A549 (cell line): ENCODE measurements around the gene EPHB1. TPM values are rescaled to one million over a fixed set of nuclear protein-coding genes. Genes with fewer than 3 reads are reported as not detected.

ENCODE experiments used
- ATAC-seq, 2 experiments: fragments of 200-7000 bp in 1 of 2; fragments of >200 bp in 1 of 2; cut with Nextera tagmentation in 1 of 2; cut with Tn5 transposase in 1 of 2; 3 replicates each; pipeline versions ENCODE4 v1.8.0 to v1.9.1; 2018 to 2020; ENCODE audit warnings: mild to moderate bottlenecking in 1 of 2, moderate library complexity in 1 of 2
- CTCF ChIA-PET: fragments of 300-600 bp; sonication (Branson Sonifier 250); formaldehyde crosslinking; extraction: SDS; loops from one replicate; lab custom pipeline; 2021; ENCODE audit warnings: antibody characterized with exemption, inconsistent platforms; lab: Yijun Ruan, JAX
- POLR2A ChIA-PET: fragments of 350-600 bp; formaldehyde crosslinking; extraction: SDS; loops from one replicate; lab custom pipeline; 2021; ENCODE audit warnings: antibody characterized with exemption, inconsistent platforms; lab: Yijun Ruan, JAX
- DNase-seq, 2 experiments: peaks; one replicate each; pipeline versions ENCODE4 v3.0.0 to v3.0.0-alpha.2; 2011 to 2016; ENCODE audit warnings: low read depth in 1 of 2, low spot score in 1 of 2
- FAIRE-seq: peaks from 2 replicates; lab custom pipeline; 2011; peaks lifted over from hg19 to GRCh38; lab: Jason Lieb, UNC
- H3K27ac ChIP-seq, 2 experiments: fragments of >200 bp; sonication (Bioruptor Twin); formaldehyde crosslinking; 3 replicates each; pipeline ENCODE4 v1.5.1; 2016 to 2017
- H3K4me1 ChIP-seq: fragments of >200 bp; sonication (Bioruptor Twin); formaldehyde crosslinking; 3 replicates; pipeline ENCODE4 v1.6.1; 2016
- H3K4me2 ChIP-seq: fragments of >200 bp; sonication (Bioruptor Twin); formaldehyde crosslinking; 3 replicates; pipeline ENCODE4 v1.6.1; 2016
- H3K4me3 ChIP-seq: fragments of >200 bp; sonication (Bioruptor Twin); formaldehyde crosslinking; 3 replicates; pipeline ENCODE4 v1.5.1; 2016
- H3K9me3 ChIP-seq: fragments of >200 bp; sonication (Bioruptor Twin); formaldehyde crosslinking; 3 replicates; pipeline ENCODE4 v1.6.1; 2016
- CBX2 ChIP-seq: fragments of 200-600 bp; sonication (generic); IDR thresholded peaks from 2 replicates; pipeline ENCODE4 v1.6.1; 2016; ENCODE audit warnings: low read depth, mild to moderate bottlenecking, borderline replicate concordance
- CBX8 ChIP-seq: fragments of 200-600 bp; sonication (generic); IDR thresholded peaks from 2 replicates; pipeline ENCODE4 v1.6.1; 2016
- CEBPB ChIP-seq, 2 experiments: fragments of >200 bp in 1 of 2; sonication (Bioruptor Twin) in 1 of 2; formaldehyde crosslinking in 1 of 2; IDR thresholded peaks; 2 replicates each; pipeline ENCODE4 v1.6.1; 2012 to 2016
- CHD4 ChIP-seq: fragments of 200-600 bp; sonication (generic); IDR thresholded peaks from 2 replicates; pipeline ENCODE4 v1.6.1; 2016; ENCODE audit warnings: antibody characterized with exemption, mild to moderate bottlenecking, borderline replicate concordance
- EHF ChIP-seq: fragments of 250-450 bp; sonication (Bioruptor Pico); IDR thresholded peaks from 2 replicates; pipeline ENCODE4 v1.5.0; 2020; ENCODE audit warnings: mild to moderate bottlenecking
- EHMT2 ChIP-seq: fragments of 200-600 bp; sonication (generic); IDR thresholded peaks from 2 replicates; pipeline ENCODE4 v1.6.1; 2016; ENCODE audit warnings: antibody characterized with exemption, low read depth, mild to moderate bottlenecking, moderate library complexity
- EP300 ChIP-seq, 2 experiments: fragments of >200 bp; sonication (Bioruptor Twin); formaldehyde crosslinking; IDR thresholded peaks; 2 replicates in 1 of 2; 3 replicates in 1 of 2; pipeline ENCODE4 v1.6.1; 2016 to 2017
- FOSL2 ChIP-seq, 2 experiments: fragments of 450-650 bp in 1 of 2; fragments of >200 bp in 1 of 2; sonication (Bioruptor Twin) in 1 of 2; formaldehyde crosslinking; IDR thresholded peaks; 2 replicates each; pipeline versions ENCODE4 v1.5.0 to v1.6.1; 2016 to 2020; ENCODE audit warnings: mild to moderate bottlenecking in 1 of 2, moderate library complexity in 1 of 2
- HDAC2 ChIP-seq: fragments of 200-600 bp; sonication (generic); IDR thresholded peaks from 2 replicates; pipeline ENCODE4 v1.6.1; 2016
- HOXA7 ChIP-seq: fragments of 250-450 bp; sonication (Bioruptor Pico); IDR thresholded peaks from 2 replicates; pipeline ENCODE4 v1.5.0; 2020; ENCODE audit warnings: mild to moderate bottlenecking, moderate library complexity
- JUN ChIP-seq, 2 experiments: fragments of >200 bp; sonication (Bioruptor Twin); formaldehyde crosslinking; IDR thresholded peaks; 2 replicates in 1 of 2; 3 replicates in 1 of 2; pipeline ENCODE4 v1.6.1; 2016 to 2017
- KDM1A ChIP-seq: fragments of 200-600 bp; sonication (generic); IDR thresholded peaks from 2 replicates; pipeline ENCODE4 v1.6.1; 2016; ENCODE audit warnings: low read depth, mild to moderate bottlenecking
- MAZ ChIP-seq: fragments of 150-350 bp; IDR thresholded peaks from 2 replicates; pipeline ENCODE4 v1.6.1; 2014; ENCODE audit warnings: antibody characterized with exemption, low read depth, low read length, borderline replicate concordance
- POLR2AphosphoS2 ChIP-seq: conservative IDR thresholded peaks from 2 replicates; pipeline ENCODE4 v1.6.1; 2012; ENCODE audit warnings: low read length, improper control_type of control experiment, inconsistent platforms
- ZNF302 ChIP-seq: fragments of 250-450 bp; sonication (Bioruptor Pico); IDR thresholded peaks from 2 replicates; pipeline ENCODE4 v1.9.0; 2021; ENCODE audit warnings: inconsistent platforms, mild to moderate bottlenecking, moderate library complexity
- WGBS: methylation state at CpG from one replicate; pipeline ENCODE4 v1.1.6; 2017; ENCODE audit errors: missing lambda C conversion rate; 5-methylcytosine and 5-hydroxymethylcytosine counted together
- polyA plus RNA-seq, 4 experiments: library from polyadenylated mRNA; depleted of rRNA in 3 of 4; stranded (reverse); fragments of >200 nt; fragmentation: RNase III in 1 of 4; extraction: RNeasy Plus Mini Kit Qiagen cat#74134 plus additional on column Dnase treatment in 1 of 4; gene quantifications; 2 replicates in 3 of 4; 3 replicates in 1 of 4; pipeline ENCODE4 v1.2.3, GENCODE V29; 2011 to 2017
- TF ChIP-seq, protein P1 (sequence below): fragments of 250-450 bp; sonication (Bioruptor Pico); IDR thresholded peaks from 2 replicates; pipeline ENCODE4 v1.5.0; 2021; ENCODE audit warnings: mild to moderate bottlenecking, moderate library complexity, borderline replicate concordance
- TF ChIP-seq, protein P2 (sequence below): fragments of 200-600 bp; sonication (generic); IDR thresholded peaks from 2 replicates; pipeline ENCODE4 v1.6.1; 2016; ENCODE audit warnings: antibody characterized with exemption, mild to moderate bottlenecking, moderate library complexity
- TF ChIP-seq, protein P3 (sequence below): fragments of 450-650 bp; IDR thresholded peaks from 2 replicates; pipeline ENCODE4 v1.6.1; 2014; ENCODE audit warnings: antibody characterized with exemption
- TF ChIP-seq, protein P4 (sequence below): fragments of >200 bp; sonication (Bioruptor Twin); formaldehyde crosslinking; IDR thresholded peaks from 3 replicates; pipeline ENCODE4 v1.6.1; 2016
- TF ChIP-seq, protein P5 (sequence below): fragments of >200 bp; sonication (Bioruptor Twin); formaldehyde crosslinking; IDR thresholded peaks from 3 replicates; pipeline ENCODE4 v1.5.1; 2016
- TF ChIP-seq, protein P6 (sequence below): fragments of 150-350 bp; IDR thresholded peaks from 2 replicates; pipeline ENCODE4 v1.6.1; 2014; ENCODE audit warnings: low read depth, mild to moderate bottlenecking, low read length
- TF ChIP-seq, protein P7 (sequence below): IDR thresholded peaks from 2 replicates; pipeline ENCODE4 v1.6.1; 2012

The EPHB1 gene
- polyA plus RNA-seq, 2 of the 4 experiments (the other 2 are of a cell fraction) = 0.18 to 0.21 TPM

DNA sequence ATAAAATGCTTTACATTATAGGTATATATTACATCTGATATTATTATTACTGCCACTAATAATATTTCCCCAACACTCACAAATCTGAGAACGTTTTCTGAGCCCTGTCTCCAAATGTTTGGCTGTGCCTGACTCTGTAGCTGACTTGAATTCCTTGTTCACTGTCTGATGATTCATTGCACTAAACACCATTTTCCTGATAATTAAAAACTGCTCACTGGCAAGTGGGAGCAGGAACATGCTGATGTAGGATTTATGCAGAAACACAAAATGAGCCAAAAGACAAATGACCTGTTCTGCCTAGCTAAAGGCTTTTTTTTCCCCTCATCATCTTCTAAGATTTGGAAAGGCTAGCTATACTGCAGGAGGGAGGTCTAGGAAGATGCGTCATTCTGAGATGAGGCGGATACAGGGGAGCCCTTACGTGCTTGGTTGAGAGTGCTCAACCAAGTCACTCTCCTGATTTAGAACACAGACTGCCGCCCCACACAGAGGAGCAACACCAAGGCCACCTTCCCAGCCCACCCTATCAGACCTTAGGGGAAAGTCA lies 380.7 kb downstream of the EPHB1 start:
- no peak for TF ChIP-seq POLR2AphosphoS2
- no peak for TF ChIP-seq HOXA7 (CRISPR knock-in tag)
- TF ChIP-seq, protein P1, sequence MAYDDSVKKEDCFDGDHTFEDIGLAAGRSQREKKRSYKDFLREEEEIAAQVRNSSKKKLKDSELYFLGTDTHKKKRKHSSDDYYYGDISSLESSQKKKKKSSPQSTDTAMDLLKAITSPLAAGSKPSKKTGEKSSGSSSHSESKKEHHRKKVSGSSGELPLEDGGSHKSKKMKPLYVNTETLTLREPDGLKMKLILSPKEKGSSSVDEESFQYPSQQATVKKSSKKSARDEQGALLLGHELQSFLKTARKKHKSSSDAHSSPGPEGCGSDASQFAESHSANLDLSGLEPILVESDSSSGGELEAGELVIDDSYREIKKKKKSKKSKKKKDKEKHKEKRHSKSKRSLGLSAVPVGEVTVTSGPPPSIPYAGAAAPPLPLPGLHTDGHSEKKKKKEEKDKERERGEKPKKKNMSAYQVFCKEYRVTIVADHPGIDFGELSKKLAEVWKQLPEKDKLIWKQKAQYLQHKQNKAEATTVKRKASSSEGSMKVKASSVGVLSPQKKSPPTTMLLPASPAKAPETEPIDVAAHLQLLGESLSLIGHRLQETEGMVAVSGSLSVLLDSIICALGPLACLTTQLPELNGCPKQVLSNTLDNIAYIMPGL (CRISPR knock-in tag) = no peak
- no peak for TF ChIP-seq CHD4
- TF ChIP-seq MAZ = no peak
- TF ChIP-seq, protein P2, sequence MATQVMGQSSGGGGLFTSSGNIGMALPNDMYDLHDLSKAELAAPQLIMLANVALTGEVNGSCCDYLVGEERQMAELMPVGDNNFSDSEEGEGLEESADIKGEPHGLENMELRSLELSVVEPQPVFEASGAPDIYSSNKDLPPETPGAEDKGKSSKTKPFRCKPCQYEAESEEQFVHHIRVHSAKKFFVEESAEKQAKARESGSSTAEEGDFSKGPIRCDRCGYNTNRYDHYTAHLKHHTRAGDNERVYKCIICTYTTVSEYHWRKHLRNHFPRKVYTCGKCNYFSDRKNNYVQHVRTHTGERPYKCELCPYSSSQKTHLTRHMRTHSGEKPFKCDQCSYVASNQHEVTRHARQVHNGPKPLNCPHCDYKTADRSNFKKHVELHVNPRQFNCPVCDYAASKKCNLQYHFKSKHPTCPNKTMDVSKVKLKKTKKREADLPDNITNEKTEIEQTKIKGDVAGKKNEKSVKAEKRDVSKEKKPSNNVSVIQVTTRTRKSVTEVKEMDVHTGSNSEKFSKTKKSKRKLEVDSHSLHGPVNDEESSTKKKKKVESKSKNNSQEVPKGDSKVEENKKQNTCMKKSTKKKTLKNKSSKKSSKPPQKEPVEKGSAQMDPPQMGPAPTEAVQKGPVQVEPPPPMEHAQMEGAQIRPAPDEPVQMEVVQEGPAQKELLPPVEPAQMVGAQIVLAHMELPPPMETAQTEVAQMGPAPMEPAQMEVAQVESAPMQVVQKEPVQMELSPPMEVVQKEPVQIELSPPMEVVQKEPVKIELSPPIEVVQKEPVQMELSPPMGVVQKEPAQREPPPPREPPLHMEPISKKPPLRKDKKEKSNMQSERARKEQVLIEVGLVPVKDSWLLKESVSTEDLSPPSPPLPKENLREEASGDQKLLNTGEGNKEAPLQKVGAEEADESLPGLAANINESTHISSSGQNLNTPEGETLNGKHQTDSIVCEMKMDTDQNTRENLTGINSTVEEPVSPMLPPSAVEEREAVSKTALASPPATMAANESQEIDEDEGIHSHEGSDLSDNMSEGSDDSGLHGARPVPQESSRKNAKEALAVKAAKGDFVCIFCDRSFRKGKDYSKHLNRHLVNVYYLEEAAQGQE = no peak
- TF ChIP-seq KDM1A = no peak
- no peak for TF ChIP-seq CEBPB (IDR thresholded peaks at IDR 0.05)
- FAIRE-seq = no peak
- 16% methylated on average over 5 of the region's 5 CpGs for WGBS
- Histone ChIP-seq H3K9me3 (no peaks in the 10 kb centered on the region), H3K4me1 (no peaks in the 10 kb centered on the region), H3K4me2 (no peak overlapping the region), H3K27ac (no peak overlapping the region), H3K4me3 (no peak overlapping the region)
- ChIA-PET CTCF (no interaction called here), POLR2A (no interaction called here)
- no peak for DNase-seq
- ATAC-seq = no peak

DNA sequence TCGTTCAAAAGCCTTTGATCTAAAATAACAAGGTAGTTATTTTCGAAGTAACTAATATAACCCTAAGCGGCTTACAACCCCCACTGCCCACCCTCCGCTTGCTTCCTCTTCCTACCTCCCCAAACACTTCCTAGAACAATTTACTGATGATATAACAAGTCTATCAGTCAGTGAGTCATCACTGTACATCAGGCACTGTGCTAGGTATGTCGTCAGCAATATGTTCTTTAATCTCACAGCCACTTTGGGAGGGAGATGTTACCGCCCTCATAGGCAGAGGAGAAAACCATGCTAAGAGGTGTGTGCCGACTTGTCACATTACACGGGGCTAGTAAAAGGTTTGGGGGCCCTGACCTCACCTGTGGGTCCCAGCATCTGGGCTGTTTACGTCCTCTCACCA lies 381.8 kb downstream of the EPHB1 start:
- Histone ChIP-seq H3K27ac (no peak overlapping the region), H3K4me1 (no peaks in the 10 kb centered on the region), H3K4me3 (no peak overlapping the region), H3K9me3 (no peaks in the 10 kb centered on the region), H3K4me2 (no peak overlapping the region)
- ChIA-PET POLR2A (no interaction called here), CTCF (no interaction called here)
- ATAC-seq (no peak), FAIRE-seq (no peak), DNase-seq (no peak)
- WGBS = 16% methylated on average over 9 of the region's 9 CpGs
- TF ChIP-seq HDAC2 (no peak), KDM1A (no peak), JUN (IDR thresholded peaks at IDR 0.05) (no peak), EHMT2 (no peak), ZNF302 (CRISPR knock-in tag) (no peak), CBX2 (no peak), CBX8 (no peak), FOSL2 (IDR thresholded peaks at IDR 0.05) (no peak), FOSL2 (CRISPR knock-in tag; IDR thresholded peaks at IDR 0.05) (no peak), EHF (CRISPR knock-in tag) (no peak), HOXA7 (CRISPR knock-in tag) (no peak), EP300 (IDR thresholded peaks at IDR 0.05) (no peak)
- TF ChIP-seq, protein P1 (CRISPR knock-in tag) = no peak
- TF ChIP-seq, protein P3, sequence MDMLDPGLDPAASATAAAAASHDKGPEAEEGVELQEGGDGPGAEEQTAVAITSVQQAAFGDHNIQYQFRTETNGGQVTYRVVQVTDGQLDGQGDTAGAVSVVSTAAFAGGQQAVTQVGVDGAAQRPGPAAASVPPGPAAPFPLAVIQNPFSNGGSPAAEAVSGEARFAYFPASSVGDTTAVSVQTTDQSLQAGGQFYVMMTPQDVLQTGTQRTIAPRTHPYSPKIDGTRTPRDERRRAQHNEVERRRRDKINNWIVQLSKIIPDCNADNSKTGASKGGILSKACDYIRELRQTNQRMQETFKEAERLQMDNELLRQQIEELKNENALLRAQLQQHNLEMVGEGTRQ = no peak
- TF ChIP-seq, protein P4, sequence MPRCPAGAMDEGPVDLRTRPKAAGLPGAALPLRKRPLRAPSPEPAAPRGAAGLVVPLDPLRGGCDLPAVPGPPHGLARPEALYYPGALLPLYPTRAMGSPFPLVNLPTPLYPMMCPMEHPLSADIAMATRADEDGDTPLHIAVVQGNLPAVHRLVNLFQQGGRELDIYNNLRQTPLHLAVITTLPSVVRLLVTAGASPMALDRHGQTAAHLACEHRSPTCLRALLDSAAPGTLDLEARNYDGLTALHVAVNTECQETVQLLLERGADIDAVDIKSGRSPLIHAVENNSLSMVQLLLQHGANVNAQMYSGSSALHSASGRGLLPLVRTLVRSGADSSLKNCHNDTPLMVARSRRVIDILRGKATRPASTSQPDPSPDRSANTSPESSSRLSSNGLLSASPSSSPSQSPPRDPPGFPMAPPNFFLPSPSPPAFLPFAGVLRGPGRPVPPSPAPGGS = no peak
- TF ChIP-seq, protein P5, sequence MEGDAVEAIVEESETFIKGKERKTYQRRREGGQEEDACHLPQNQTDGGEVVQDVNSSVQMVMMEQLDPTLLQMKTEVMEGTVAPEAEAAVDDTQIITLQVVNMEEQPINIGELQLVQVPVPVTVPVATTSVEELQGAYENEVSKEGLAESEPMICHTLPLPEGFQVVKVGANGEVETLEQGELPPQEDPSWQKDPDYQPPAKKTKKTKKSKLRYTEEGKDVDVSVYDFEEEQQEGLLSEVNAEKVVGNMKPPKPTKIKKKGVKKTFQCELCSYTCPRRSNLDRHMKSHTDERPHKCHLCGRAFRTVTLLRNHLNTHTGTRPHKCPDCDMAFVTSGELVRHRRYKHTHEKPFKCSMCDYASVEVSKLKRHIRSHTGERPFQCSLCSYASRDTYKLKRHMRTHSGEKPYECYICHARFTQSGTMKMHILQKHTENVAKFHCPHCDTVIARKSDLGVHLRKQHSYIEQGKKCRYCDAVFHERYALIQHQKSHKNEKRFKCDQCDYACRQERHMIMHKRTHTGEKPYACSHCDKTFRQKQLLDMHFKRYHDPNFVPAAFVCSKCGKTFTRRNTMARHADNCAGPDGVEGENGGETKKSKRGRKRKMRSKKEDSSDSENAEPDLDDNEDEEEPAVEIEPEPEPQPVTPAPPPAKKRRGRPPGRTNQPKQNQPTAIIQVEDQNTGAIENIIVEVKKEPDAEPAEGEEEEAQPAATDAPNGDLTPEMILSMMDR = no peak
- TF ChIP-seq, protein P6, sequence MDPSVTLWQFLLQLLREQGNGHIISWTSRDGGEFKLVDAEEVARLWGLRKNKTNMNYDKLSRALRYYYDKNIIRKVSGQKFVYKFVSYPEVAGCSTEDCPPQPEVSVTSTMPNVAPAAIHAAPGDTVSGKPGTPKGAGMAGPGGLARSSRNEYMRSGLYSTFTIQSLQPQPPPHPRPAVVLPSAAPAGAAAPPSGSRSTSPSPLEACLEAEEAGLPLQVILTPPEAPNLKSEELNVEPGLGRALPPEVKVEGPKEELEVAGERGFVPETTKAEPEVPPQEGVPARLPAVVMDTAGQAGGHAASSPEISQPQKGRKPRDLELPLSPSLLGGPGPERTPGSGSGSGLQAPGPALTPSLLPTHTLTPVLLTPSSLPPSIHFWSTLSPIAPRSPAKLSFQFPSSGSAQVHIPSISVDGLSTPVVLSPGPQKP = no peak
- TF ChIP-seq, protein P7, sequence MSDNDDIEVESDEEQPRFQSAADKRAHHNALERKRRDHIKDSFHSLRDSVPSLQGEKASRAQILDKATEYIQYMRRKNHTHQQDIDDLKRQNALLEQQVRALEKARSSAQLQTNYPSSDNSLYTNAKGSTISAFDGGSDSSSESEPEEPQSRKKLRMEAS = no peak
